GM21576 (cell line): ENCODE measurements around the gene PIK3IP1.
"Not testable (repeated sequence)": the region's sequence is repeated elsewhere in the genome, so short reads cannot be mapped to it uniquely, and the experiment has no call there.

Experiments used
- ATAC-seq: cut with Tn5 transposase; IDR thresholded peaks from one replicate; pipeline ENCODE4 v1.9.1; 2021; ENCODE audit warnings: mild to moderate bottlenecking, moderate library complexity; ENCODE audit not compliant: unreplicated experiment

The PIK3IP1 gene

DNA sequence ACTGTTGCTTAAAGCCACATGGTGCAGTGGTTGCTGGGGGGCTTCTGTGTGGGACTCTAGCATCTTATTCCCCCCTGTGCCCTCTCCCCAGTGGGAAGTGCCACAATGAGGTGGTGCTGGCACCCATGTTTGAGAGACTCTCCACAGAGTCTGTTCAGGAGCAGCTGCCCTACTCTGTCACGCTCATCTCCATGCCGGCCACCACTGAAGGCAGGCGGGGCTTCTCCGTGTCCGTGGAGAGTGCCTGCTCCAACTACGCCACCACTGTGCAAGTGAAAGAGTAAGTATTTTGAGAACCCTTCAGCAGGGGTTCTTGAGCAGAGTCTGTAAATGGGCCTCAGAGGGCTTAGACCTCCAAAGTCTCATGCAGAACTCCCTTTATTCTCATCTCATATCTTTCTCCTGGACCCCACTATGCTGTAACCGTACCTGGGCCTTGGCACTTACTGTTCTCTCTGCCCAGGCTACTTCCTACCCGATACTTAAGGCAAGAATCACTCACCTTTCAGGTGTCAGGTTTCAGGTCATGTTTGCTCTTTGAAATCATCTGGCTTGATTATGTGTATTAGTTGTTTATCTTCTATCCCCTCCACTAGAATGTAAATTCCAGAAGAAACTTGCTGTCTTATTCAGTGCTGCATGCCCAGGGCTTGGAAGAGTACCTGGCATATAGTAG is 32.4 kb downstream of the PIK3IP1 start:
- ATAC-seq, result no peak

DNA sequence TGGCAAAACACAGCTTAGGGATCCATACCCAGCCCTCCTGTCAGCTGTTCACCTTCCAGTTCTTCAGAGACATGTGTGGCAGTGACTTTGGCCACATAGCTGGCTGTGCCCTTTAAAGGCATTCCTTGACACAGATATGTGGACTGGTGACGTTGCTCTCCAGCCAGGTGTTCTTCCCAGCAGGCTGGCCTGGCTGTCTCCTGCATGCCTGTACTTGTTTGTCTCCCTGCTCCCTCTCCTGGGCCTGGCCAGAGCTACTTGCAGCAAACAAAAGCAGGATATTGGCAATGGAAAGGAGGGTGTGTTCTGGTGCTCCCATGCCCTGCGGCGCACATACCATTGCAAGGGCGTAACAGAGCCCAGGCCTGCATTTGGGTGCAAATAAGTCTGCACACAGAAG is 38.3 kb downstream of the PIK3IP1 start:
- no peak for ATAC-seq

DNA sequence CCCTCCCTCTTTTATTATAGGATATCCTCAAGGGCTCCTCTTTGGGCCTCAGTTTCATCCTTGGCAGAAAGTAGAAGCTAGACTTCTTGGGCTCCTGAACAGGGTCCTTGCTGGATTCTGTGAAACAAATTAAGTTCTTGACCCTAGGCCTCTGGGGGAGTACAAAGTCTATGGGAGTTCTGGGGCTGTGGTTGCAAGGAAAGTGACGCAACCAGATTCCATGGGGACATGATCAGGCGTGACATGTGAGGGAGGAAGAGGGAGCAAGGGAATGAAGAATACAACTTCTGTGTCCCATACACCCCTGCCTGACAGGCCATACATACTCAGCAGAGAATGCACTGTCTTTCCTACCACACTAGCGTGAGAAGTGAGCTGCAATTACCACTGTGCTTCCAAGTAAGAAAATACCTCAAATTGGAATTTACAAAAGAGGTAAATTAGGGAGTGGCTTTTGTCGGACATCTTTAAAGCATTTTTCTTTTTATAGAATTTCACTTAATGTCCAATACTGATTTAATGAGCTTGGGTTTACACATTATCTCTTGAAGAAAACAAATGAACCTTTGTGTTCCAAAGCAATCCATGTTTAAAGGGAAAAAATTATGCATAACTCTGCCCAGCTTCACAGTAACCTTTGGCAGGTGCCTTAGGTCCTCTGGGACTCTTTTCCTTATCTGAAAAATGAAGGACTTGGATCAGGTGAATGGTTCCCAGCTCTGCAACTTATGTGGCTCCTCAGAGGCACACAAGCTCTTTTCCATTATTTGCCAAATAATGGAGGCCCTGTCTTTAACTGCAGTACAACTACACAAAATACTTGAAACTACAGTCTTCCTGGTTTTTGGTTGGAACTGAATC is 41.3 kb downstream of the PIK3IP1 start:
- no peak for ATAC-seq

DNA sequence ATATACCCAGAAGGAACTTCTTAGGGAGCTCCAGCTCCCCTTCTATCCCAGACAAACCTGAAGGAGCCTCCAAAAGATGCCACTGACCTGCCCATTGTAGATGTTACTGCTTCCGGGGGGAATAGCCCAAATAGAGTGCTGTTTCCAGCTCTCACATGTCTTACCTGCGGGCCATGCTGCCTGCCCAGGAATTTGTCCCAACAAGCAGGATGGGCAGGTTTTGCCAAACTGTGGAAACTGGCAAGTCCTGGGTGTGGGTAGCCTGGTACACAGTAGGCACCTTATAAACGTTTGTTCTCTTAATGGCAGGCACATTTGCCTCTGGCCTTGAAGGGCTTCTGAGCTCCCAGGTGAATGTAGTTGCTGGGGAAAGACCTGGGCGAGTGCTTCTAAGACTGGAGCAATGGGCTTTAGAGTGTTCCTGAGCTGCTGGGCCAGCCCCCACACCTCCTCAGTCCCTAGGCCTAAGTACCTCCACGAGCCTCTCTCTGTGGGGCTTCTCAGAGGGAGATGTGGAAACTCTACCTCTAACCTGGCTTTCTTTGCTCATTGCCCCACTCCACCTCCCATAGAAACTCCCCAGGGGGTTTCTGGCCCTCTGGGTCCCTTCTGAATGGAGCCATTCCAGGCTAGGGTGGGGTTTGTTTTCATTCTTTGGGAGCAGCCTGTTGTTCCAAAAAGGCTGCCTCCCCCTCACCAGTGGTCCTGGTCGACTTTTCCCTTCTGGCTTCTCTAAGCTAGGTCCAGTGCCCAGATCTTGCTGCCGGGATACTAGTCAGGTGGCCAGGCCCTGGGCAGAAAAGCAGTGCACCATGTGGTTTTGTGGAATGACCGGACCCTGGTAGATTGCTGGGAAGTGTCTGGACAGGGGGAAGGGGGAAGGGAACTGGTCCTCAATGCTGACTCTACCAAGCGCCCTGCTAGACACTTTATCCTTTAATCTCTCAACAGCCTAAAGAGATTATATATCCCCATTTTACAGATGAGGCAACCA is 43.0 kb downstream of the PIK3IP1 start:
- ATAC-seq, result no peak

DNA sequence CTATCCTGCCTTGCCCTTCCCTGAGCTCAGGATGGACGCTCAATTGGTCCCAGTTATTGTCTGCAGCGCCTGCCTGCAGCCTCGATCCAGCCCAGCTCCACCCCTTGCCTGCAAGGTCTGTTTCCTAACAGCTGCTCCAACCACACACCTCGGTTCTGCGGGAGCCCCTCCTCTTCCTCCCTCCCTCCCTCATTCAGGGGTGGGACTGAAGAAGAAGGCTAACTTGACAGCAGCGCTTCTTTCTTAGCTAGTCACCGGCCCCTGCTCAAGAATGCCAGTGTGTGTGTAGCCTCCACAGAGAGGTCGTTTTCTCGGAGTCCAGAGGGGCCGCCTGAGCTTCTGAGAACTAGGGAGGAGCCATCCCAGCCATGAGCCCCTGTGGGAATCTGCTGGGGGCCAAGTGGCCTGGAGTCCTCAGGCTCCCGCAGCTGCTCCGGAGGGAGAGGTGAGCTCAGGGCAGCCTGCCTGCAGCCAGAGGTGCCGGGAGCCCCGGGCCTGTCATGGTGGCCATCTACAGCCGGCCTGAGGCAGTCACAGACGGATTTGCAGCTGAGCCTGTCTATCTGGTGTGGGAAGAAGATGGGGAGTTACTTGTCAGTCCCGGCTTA is 44.0 kb downstream of the PIK3IP1 start:
- no peak for ATAC-seq

DNA sequence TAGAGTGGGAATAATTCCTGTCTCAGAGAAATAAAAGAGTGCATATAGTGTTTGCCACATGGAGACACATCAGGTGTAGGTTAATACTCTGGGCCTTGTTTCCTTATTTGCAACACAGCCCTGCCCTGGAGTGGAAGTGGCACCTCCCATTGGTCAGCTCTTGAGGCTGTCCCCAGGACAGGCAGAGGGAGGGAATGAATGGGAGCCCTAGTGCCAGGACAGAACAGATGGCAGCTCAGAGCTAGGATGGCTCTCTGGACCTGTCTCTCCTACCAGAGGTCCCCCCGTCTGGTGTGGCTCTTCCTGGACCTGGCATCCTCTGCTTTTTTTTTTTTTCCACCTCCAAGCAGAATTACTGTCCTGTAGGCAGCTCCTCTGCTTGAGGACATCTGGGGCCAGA is 44.6 kb downstream of the PIK3IP1 start:
- no peak for ATAC-seq

DNA sequence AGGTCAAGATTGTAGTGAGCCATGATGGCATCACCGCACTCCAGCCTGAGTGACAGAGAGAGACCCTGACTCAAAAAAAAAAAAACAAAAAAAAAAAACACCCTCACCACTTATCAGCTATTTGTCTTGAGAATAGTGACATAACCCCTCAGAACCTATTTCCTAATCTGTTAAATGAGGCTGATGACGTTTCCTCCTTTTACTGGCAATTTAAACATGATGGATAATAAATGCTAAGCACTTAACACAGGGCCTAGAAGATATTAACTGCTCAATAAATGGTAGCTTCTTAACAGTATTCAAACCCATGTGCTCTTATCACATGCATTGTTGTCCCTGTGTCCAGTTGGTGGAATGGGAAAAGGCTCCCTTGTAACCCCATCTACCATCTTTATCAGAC is 45.6 kb downstream of the PIK3IP1 start:
- no peak for ATAC-seq

DNA sequence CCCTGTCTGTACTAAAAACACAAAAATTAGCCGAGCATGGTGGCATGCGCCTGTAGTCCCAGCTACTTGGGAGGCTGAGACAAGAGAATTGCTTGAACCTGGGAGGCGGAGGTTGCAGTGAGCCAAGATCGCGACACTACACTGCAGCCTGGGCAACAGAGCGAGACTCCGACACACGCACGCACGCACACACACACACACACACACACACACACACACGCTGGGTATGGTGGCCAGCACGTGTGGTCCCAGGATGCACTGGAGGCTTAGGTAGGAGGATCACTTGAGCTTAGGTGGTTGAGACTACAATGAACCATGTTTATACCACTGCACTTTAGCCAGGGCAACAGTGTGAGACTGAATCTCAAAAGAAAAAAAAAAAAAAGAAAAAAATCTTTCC is 46.3 kb downstream of the PIK3IP1 start:
- not testable (repeated sequence) for ATAC-seq

DNA sequence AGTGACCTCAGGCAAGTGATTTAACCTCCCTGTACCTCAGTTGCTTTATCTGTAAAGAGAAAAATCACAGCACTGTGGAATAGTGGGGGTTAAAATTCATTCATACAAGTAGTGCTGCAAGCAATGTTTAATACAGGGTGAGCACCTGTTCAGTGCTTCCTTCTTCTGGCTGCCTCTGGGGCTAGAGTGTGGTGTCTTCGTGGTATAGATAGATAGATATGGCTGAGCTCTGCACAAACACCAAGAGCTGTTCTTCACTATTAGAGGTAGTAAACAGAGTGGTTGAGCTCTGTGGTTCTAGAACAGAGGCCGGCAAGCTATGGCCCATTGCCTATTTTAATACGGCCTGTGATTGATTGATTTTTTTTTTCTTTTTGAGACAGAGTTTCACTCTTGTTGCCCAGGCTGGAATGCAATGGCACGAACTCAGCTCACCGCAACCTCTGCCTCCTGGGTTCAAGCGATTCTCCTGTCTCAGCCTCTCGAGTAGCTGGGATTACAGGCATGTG is 47.3 kb downstream of the PIK3IP1 start:
- no peak for ATAC-seq

DNA sequence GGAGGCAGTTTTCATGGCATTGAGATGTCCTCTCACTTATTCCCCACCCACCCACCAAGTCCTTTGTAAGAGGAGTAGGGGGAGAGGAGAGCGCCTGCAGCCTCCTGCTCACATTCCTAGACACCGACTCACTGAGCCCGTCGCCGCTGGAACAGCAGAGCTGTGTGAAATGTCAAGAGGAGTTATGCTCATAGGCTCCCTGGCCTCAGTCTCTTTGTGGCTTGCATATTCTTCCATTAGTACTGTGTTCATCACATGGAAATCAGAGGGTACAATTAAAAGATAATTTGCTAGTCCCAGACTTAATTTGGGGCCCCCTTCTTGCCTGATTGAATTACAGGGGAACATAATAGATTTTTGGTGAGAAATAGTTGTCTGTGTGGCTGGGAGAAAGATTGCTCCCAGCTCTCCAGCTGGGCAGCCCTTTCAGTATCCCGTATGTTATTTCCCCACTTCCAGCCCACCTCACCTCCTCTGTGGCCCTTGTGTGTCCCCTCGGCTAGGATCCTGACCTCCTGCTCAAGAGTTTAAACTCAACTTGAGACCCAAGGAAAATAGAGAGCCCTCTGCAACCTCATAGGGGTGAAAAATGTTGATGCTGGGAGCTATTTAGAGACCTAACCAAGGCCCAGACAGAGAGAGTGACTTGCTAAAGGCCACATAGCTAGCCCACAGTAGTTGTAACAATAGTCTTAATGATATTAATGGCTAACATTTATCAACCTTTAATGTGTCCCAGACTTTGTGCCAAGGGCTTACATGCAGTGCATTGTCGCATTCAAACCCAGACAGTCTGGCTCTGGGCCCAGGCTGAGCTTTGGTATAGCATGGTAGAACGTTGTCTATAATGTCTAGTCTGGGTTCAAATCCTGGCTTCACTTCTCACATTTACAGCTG is 48.0 kb downstream of the PIK3IP1 start:
- ATAC-seq, result no peak

DNA sequence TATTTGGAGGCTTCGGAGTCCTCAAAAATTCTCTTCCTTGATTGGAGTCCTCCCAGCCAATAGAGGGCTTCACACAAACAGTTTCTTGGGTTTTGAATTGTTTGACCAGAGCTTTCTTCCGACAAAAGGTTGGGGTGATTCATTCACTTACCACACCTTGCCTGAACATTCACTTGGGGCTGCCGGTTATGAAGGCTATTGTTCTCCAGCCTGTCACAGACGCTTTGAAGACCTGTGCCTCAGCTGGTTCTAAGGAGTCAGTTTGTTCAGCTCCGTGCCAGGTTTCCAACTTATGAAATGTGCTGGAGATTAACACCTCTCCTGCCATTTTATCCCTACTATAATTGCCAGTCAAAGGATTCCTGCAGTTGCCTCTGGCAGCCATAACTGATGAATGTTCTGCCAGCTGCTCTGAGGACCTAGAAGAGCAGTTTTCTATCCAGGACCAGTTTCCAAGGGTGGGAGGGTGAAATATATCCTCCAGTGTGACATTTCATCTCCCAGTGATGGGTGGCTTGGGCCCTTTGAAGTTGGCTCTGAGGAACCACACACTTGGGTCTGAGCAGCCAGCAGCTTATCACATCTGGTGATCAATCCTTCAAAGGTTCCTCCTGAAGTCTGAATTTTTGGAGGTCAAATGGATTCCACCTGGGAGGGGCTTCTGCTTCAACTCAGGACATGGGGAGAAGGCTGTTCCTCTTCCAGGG is 48.8 kb downstream of the PIK3IP1 start:
- no peak for ATAC-seq

DNA sequence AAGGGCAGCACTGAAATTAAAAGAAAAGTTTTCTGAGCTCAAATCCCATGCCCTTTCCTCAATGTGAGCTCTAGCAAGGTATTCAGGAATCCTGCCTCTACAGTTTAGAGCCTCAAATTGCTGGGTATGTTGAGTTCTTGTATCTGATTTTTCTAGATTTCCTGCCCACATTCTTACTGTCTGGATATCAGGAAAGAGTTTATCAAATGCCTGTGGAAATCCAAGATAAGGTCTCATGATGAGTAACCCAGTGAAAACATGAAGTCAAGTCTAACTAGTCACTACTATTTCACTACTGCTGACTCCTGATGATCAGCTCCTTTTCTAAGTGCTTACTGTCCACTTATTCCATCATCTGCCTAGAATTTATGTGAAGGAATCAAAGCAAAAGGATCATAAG is 50.4 kb downstream of the PIK3IP1 start:
- ATAC-seq, result no peak

DNA sequence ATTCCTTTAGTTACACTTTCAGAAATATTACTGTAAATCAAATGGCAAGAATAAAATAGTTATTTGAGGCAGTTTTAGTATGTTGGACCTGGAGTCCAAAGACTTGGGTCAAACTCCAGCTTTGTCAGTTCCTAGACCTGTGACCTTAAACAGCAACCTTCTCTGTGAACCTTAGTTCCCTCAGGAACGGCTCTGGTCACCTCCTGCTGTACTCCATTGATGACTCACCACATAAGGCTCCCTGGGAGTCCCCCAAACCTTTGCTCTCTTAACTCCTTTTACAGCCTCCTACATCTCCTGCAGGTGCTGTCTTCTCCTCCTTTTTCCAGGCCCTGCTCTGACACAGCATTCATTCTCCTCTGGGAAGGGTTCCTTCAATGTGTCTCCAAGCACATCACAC is 51.1 kb downstream of the PIK3IP1 start:
- no peak for ATAC-seq

DNA sequence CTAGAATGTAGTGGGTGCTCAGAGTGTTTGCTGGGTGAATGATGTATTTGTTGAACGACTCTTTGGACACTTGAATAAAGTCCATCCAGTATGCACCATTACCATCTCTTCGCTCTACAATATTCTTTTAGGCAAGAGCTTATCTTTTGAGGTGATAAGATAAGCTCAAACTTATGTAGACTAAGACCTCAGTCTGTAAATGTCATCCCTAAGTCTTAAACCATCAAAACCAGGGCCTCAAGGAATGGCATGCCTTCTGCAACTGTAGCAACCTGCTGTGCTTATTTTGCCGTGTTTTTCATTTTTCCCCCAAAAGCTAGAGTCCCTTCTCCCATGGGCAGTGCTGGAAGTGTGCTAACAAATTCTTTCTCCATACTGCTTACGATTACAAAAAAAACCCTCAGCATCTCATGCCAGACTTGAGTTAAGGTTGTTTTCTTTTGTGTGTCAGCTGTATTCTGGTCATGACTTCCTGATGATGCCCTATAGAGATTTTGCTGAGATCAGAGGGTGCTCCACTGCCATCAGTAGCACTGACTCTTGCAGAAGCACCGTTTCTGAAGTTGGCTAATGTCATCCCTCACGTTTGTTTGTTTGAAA is 52.4 kb downstream of the PIK3IP1 start:
- no peak for ATAC-seq

DNA sequence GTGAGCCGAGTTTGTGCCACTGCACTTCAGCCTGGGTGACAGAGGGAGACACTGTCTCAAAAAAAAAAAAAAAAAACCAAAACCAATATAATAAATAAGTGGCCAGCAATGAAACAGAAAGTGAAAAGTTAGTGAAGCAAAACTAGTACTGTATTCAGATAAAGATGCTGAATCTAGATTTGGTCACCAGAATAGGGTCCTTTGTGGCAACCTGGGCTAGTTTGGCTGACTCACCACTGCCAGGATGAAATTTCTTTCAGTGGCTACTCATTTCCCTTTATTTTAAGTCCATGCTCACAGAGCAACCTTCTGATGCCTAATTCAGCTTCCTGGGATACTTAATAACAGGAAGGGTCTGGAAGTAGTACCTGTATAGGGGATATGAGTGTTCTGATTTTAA is 54.2 kb downstream of the PIK3IP1 start:
- no peak for ATAC-seq

DNA sequence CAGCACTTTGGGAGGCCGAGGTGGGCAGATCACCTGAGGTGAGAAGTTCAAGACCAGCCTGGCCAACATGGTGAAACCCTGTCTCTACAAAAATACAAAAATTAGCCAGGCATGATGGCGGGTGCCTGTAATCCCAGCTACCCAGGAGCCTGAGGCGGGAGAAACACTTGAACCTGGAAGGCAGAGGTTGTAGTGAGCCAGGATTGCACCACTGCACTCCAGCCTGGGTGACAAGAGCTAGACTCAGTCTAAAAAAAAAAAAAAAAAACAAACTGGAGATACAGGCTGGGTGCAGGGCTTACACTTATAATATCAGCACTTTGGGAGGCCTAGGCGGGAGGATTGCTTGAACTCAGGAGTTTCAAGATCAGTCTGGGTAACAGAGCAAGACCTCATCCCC is 56.2 kb downstream of the PIK3IP1 start:
- not testable (repeated sequence) for ATAC-seq

DNA sequence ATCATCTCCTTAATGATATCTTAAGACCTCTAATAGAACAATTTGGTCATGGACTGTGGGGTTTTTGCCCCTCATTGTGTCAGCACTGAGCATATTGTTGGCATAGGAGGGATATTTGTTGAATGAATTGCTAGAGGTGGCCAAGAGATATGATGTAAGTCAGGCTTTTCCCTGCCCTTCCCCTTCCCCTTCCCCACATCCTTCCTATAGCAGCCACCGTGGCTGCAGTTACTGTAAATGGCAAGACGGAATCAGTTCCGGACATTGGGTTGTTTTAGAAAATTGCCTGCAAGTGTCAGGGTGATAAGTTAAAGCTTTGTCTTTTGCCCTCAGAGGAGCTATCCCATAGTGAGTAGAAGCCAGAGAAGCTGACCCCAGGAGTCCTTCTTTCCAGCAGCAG is 57.2 kb downstream of the PIK3IP1 start:
- ATAC-seq, result no peak

DNA sequence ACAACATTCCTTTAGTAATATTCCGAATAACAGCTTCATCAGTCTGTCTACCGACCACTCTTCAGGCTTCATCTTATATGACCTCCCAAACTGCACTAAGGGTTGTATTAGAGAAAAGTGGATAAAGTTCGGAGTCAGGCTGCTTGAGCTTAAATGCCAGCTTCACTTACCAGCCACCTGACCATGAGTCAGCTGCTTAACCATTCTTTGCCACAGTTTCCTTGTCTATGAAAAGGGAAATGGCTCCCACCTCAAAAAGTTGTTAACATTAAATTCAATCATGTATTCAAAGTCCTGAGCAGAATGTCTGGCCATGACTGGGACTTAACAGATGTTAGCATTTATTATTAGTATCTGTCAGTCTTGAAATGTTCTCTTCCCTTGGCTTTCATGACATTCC is 59.3 kb downstream of the PIK3IP1 start:
- ATAC-seq, result no peak
